MV-4-11 (cell line): ENCODE results near the gene FAT3.

ENCODE experiments used
- DNase-seq: peaks from one replicate; lab custom pipeline; 2025; lab: John Stamatoyannopoulos, UW

FAT3 gene

GRCh38 chr11:92224407-92225124, at the start of gene FAT3:
FAT3 (plus strand) TSS chr11:92224818; CDS start chr11:92352113, 127,295 bp downstream.
- no peak for DNase-seq

- no peak for DNase-seq
Measured at GRCh38 chr11:92179017-92179670, 45.5 kb upstream of the FAT3 start.

DNA sequence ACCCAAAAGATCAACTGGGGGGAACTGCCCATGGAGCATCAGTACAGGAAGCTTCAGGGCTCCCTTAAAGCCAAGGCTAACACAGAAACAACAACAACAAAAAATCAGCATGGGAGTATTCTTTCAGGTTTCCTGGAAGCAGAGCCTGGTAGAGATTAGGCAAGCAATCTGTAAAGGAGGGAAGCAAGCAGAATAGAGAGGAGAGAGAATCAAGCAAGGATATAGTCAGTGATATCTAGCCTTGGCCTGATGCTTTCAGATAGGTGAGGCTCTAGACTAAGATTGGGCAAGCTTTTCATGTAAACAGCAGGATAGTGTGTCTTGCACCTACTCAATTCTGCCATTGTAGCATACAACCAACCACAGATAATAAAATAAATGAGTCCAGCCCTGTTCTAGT, 44.4 kb upstream of the FAT3 start:
- no peak for DNase-seq

- DNase-seq, result no peak
Measured at GRCh38 chr11:92180664-92181251, 43.9 kb upstream of the FAT3 start.

DNA sequence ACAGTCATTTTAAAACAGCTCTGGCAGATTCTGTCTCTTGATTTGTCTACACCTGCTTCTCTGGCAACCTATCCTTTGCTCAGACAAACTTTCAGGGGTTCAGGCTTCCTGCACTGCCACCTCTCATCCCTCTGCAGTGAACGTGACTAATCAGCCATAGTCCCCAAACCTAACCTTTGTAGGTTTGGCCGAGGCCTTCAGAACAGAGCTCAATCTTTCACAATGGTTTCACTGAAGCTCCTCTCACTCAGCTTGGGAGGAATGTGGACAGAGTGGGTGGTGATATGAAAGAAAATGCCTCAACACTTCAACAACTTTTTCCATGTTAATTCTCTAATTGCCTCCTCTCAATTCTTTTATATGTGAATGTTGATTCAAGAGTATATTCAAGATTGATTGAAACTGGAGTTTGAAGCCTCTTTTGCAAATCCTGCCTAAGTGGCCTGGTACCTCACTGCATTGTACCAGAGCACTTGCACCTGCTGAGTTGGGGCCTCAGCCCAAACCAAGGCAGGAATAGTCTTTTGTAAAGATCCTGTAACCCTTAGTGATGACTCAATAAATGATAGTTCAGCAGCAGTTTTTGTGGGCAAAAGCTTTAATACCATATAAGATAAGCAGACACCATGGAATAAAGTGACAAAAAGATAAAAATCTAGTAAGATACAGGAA, 33.9 kb upstream of the FAT3 start:
- no peak for DNase-seq

GRCh38 chr11:92192141-92192540, 32.5 kb upstream of the FAT3 start:
- DNase-seq, result no peak

GRCh38 chr11:92198268-92198667, 26.4 kb upstream of the FAT3 start:
- no peak for DNase-seq

DNA sequence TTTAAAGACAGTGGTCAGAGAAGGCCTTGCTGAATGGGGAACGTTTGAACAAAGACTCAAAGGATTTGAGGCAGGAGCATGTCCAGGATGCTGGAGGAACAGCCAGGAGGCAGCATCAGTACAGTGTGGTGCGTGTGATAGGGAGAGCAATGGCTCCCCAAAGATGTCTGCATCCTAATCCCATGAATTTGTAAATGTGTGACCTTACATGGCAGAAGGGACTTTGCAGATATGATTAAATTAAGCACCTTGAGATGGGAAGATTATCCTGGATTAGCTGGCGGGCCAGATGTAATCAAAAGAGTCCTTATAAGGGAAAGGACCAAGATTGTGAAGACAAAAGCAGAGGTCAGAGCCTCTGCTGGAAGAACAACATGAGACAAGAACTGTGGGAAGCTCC, 24.6 kb upstream of the FAT3 start:
- no peak for DNase-seq

- no peak for DNase-seq
Measured at GRCh38 chr11:92204731-92205130, 19.9 kb upstream of the FAT3 start.

GRCh38 chr11:92206441-92206840, 18.2 kb upstream of the FAT3 start:
- DNase-seq, result no peak

- DNase-seq, result no peak
Measured at GRCh38 chr11:92211576-92212167, 12.9 kb upstream of the FAT3 start.

GRCh38 chr11:92212530-92212929, 12.1 kb upstream of the FAT3 start:
- DNase-seq, result no peak

GRCh38 chr11:92216789-92217188, 7.8 kb upstream of the FAT3 start:
- no peak for DNase-seq

DNA sequence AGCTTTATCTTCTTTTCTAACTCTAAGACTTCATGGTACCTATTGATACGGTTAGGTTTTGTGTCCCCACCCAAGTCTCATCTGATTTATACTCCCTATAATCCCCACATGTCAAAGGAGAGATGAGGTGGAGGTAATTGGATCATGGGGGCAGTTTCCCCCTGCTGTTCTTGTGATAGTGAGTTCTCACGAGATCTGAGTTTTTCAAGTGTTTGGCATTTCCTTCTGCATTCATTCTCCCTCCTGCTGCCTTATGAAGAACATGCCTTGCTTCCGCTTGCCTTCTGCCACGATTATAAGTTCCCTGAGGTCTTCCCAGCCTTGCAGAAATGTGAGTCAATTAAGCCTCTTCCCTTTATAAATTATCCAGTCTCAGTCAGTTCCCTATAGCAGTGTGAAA, 5.1 kb upstream of the FAT3 start:
- no peak for DNase-seq

GRCh38 chr11:92222701-92223100, 1.9 kb upstream of the FAT3 start:
- DNase-seq, result no peak

GRCh38 chr11:92224054-92224406, 588 bp upstream of the FAT3 start:
- no peak for DNase-seq

GRCh38 chr11:92225125-92225567, 528 bp downstream of the FAT3 start:
- no peak for DNase-seq

- no peak for DNase-seq
Measured at GRCh38 chr11:92225568-92226330, 1.1 kb downstream of the FAT3 start.

- DNase-seq, result no peak
Measured at GRCh38 chr11:92226331-92227229, 2.0 kb downstream of the FAT3 start.

- no peak for DNase-seq
Measured at GRCh38 chr11:92227230-92227814, 2.7 kb downstream of the FAT3 start.
